MCF 10A (cell line): ENCODE data around the gene LYRM7. TPM values are rescaled to one million over a fixed set of nuclear protein-coding genes. Genes with fewer than 3 reads are reported as not detected.
"Not testable (repeated sequence)": the region's sequence is repeated elsewhere in the genome, so short reads cannot be mapped to it uniquely, and the experiment has no call there.

Source experiments
- BruUV-seq: library from RNA; stranded (reverse); fragments of 400-500 nt; replicated peaks from 2 replicates; lab custom pipeline; 2021; lab: Mats Ljungman, UMichigan
- CTCF ChIA-PET: fragments of 300-600 bp; sonication (Branson Sonifier 250); formaldehyde crosslinking; extraction: SDS; loops from one replicate; lab custom pipeline; 2021; ENCODE audit warnings: antibody characterized with exemption, inconsistent platforms; lab: Yijun Ruan, JAX
- POLR2A ChIA-PET: fragments of 300-600, 350-650 bp; sonication (Branson Sonifier 250); formaldehyde crosslinking; extraction: SDS; loops from one replicate; lab custom pipeline; 2020; ENCODE audit warnings: antibody characterized with exemption, inconsistent platforms; lab: Yijun Ruan, JAX
- DNase-seq: peaks from one replicate; pipeline ENCODE4 v3.0.0-alpha.2; 2018; ENCODE audit not compliant: unreplicated experiment
- H3K27ac Mint-ChIP-seq: one replicate; pipeline ENCODE4 v1.8.0; 2022; ENCODE audit warnings: mild to moderate bottlenecking, low read depth, mixed read lengths; ENCODE audit not compliant: unreplicated experiment
- H3K27me3 Mint-ChIP-seq: one replicate; pipeline ENCODE4 v1.8.0; 2022; ENCODE audit warnings: mixed read lengths; ENCODE audit not compliant: insufficient read depth, unreplicated experiment
- H3K36me3 Mint-ChIP-seq: one replicate; pipeline ENCODE4 v1.8.0; 2022; ENCODE audit warnings: mild to moderate bottlenecking, moderate library complexity, mixed read lengths; ENCODE audit not compliant: insufficient read depth, unreplicated experiment
- H3K4me1 Mint-ChIP-seq: one replicate; pipeline ENCODE4 v1.8.0; 2022; ENCODE audit warnings: mixed read lengths; ENCODE audit not compliant: insufficient read depth, unreplicated experiment
- H3K4me3 Mint-ChIP-seq: one replicate; pipeline ENCODE4 v1.8.0; 2022; ENCODE audit warnings: mild to moderate bottlenecking, moderate library complexity, mixed read lengths; ENCODE audit not compliant: unreplicated experiment
- H3K9me3 Mint-ChIP-seq: one replicate; pipeline ENCODE4 v1.8.0; 2022; ENCODE audit warnings: mixed read lengths; ENCODE audit not compliant: unreplicated experiment
- intact Hi-C: fragments of 100-400 bp; cut with micrococcal nuclease; formaldehyde crosslinking; loops from 2 replicates; pipeline ENCODE4 v1.14.1; 2022
- total RNA-seq: library from RNA; stranded (reverse); gene quantifications from 2 replicates; pipeline ENCODE4 v1.2.3, GENCODE V29; 2022
- TF ChIP-seq, protein P1 (sequence below): fragments of 200-600 bp; IDR thresholded peaks from one replicate; pipeline ENCODE4 v1.8.0; 2022; ENCODE audit warnings: antibody characterized with exemption, mild to moderate bottlenecking; ENCODE audit not compliant: unreplicated experiment

Gene LYRM7
- total RNA-seq, 1 experiment from 2014 or later: 18.2 TPM

DNA sequence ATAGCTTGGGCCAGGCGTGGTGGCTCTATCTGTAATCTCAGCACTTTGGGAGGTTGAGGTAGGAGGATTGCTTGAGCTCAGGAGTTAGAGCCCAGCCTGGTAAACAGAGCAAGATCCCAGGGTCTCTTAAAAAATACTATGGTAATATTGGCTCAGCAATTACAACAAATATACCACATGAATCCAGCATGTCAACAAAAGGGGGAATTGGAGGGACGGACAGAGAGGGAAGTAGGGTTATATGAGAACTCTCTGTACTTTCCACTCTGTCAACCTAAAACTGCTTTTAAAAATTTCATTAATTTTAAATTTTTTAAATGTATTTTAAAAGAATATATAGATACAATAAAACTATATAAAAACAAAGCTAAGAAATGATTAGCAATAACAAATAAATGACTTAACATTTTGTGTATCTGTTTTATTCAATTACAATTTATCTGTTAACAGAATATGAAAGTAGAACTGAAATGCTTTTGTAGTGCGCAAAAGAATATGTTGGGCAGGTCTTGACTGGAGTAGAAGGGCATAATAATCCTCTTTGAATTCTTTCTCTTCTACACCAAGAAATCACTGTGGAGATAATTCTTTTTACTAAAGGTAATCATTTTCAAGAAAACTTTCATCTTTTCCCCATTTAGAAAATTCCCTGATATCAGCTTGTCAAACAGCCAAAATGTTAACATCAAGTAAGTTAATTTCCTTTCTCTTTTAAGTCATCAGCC, 80.2 kb downstream of the LYRM7 start:
- ChIA-PET POLR2A (interaction anchor here (1.0 to 4.0 kb wide), 4 partner anchors 8 to 29 kb away, joined by 4 to 18 read pairs (median 10); partner anchors contain the start of gene CDC42SE2), CTCF (interaction anchor here (0.7 kb wide), 1 partner anchor 64 kb away, joined by 3 read pairs; no protein-coding TSS in a partner anchor)
- Mint-ChIP-seq H3K9me3 (no peaks in the 10 kb centered on the region), H3K4me3 (no peak overlapping the region), H3K27me3 (no peaks in the 10 kb centered on the region), H3K4me1 (no peaks in the 10 kb centered on the region), H3K36me3 (no peaks in the 10 kb centered on the region), H3K27ac (no peak overlapping the region)
- no TSS peak for BruUV-seq
- no peak for DNase-seq
- intact Hi-C loops: no loop called here
- TF ChIP-seq, protein P1, sequence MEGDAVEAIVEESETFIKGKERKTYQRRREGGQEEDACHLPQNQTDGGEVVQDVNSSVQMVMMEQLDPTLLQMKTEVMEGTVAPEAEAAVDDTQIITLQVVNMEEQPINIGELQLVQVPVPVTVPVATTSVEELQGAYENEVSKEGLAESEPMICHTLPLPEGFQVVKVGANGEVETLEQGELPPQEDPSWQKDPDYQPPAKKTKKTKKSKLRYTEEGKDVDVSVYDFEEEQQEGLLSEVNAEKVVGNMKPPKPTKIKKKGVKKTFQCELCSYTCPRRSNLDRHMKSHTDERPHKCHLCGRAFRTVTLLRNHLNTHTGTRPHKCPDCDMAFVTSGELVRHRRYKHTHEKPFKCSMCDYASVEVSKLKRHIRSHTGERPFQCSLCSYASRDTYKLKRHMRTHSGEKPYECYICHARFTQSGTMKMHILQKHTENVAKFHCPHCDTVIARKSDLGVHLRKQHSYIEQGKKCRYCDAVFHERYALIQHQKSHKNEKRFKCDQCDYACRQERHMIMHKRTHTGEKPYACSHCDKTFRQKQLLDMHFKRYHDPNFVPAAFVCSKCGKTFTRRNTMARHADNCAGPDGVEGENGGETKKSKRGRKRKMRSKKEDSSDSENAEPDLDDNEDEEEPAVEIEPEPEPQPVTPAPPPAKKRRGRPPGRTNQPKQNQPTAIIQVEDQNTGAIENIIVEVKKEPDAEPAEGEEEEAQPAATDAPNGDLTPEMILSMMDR: no peak

DNA sequence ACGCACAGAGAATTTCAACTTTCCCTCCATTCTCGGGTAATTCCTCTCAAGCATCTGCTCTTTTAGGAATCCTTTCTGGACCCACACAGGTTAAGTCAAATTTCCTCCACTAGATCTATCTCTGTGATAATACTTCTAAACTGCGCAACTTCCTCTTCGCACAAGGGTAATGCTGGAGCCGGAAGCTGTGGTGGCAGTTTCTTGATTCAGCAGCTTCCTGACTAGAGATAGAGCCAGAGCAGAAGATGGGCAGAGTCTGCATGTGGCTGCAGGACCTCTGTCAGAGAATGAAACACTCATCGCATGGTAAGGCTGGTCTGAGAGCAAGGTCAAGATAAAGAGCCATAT, 82.1 kb downstream of the LYRM7 start:
- BruUV-seq: no TSS peak
- Mint-ChIP-seq H3K9me3 (no peaks in the 10 kb centered on the region), H3K4me3 (no peak overlapping the region), H3K27ac (no peak overlapping the region), H3K36me3 (no peaks in the 10 kb centered on the region), H3K27me3 (no peaks in the 10 kb centered on the region), H3K4me1 (peaks cover under 1% of the 10 kb centered on the region)
- TF ChIP-seq, protein P1: no peak
- ChIA-PET POLR2A (interaction anchor here (0.6 to 4.0 kb wide), 2 partner anchors 13 to 81 kb away, joined by 3 to 18 read pairs; no protein-coding TSS in a partner anchor), CTCF (interaction anchor here (0.6 kb wide), 1 partner anchor 56 kb away, joined by 3 read pairs; no protein-coding TSS in a partner anchor)
- intact Hi-C loops: no loop called here
- DNase-seq: no peak

DNA sequence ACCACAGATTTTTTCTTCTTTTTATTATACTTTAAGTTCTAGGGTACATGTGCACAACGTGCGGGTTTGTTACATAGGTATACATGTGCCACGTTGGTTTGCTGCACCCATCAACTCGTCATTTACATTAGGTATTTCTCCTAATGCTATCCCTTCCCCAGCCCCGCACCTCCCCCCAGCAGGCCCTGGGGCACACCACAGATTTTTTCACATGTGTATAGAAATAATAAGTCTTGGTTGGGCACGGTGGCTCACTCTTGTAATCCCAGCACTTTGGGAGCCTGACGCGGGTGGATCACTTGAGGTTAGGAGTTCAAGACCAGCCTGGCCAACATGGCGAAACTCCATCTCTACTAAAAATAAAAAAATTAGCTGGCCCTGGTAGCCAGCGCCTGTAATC, 83.3 kb downstream of the LYRM7 start:
- H3K27me3 Mint-ChIP-seq, H3K4me3 Mint-ChIP-seq, intact Hi-C loops, H3K27ac Mint-ChIP-seq, BruUV-seq, H3K9me3 Mint-ChIP-seq, DNase-seq, H3K36me3 Mint-ChIP-seq: not testable (repeated sequence)
- POLR2A ChIA-PET: interaction anchor here (1.4 kb wide), 1 partner anchor 9 kb away, joined by 5 read pairs; no protein-coding TSS in a partner anchor
- peaks cover 13% of the 10 kb centered on the region for H3K4me1 Mint-ChIP-seq
- CTCF ChIA-PET: interaction anchor here (0.7 to 1.9 kb wide), 2 partner anchors 11 to 89 kb away, joined by 4 to 7 read pairs; partner anchors contain the start of gene HINT1

DNA sequence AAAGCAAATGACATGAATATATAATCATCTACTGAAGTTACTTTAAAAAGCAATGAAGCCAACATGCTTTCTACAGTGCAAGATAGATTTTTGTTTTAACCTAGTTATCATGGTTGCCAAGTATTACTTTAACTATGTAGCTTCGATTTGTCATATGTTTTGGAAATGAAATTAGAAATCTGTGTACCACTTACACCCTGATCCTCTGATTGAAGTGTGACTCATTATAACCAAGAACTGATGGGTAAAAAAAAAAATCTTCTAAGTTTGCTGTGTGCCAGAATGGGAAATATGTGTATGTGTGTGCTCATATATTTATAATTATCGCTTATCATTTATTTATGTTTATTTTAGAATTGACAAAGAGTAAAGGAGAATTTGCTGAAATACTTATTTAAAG, 84.0 kb downstream of the LYRM7 start:
- no TSS peak for BruUV-seq

More for the DNA sequence above, 84.0 kb downstream of the LYRM7 start:
- Mint-ChIP-seq H3K36me3 (no peaks in the 10 kb centered on the region), H3K9me3 (no peaks in the 10 kb centered on the region), H3K27me3 (no peaks in the 10 kb centered on the region), H3K27ac (no peak overlapping the region), H3K4me1 (peaks cover 20% of the 10 kb centered on the region), H3K4me3 (no peak overlapping the region)
- ChIA-PET CTCF (interaction anchor here (0.7 to 1.9 kb wide), 2 partner anchors 10 to 90 kb away, joined by 4 to 7 read pairs; partner anchors contain the start of gene HINT1), POLR2A (interaction anchor here (0.7 to 1.4 kb wide), 2 partner anchors 8 to 73 kb away, joined by 3 to 5 read pairs; no protein-coding TSS in a partner anchor)
- TF ChIP-seq, protein P1: no peak
- intact Hi-C loops: no loop called here
- DNase-seq: no peak

Other genes starting within 250 kb of the LYRM7 start
- 444 and 575 TPM in 2 replicates for gene HINT1, start 5.7 kb upstream of the LYRM7 start, total RNA-seq
- gene CDC42SE2, start 93.1 kb downstream of the LYRM7 start, total RNA-seq: 71.0 and 96.4 TPM in 2 replicates